Peyer's patch (tissue), 4 donors: ENCODE data around the gene PLCH1. TPM values are rescaled to one million over a fixed set of nuclear protein-coding genes. Genes with fewer than 3 reads are reported as not detected.

ENCODE experiments used
- DNase-seq, 3 donors: peaks; one replicate each; pipeline ENCODE4 v3.0.0-alpha.2; 2017 to 2019
- H3K27ac ChIP-seq, 4 donors: fragments of 200-600 bp; sonication (generic); one replicate each; pipeline ENCODE4 v1.5.1; 2016 to 2019
- H3K27me3 ChIP-seq, 2 donors: fragments of 200-600 bp; sonication (generic); one replicate each; pipeline ENCODE4 v1.5.1; 2019
- H3K36me3 ChIP-seq, 3 donors: fragments of 200-600 bp; sonication (generic); one replicate each; pipeline ENCODE4 v1.5.1; 2016 to 2019
- H3K4me1 ChIP-seq, 4 donors: fragments of 200-600 bp; sonication (generic); one replicate each; pipeline ENCODE4 v1.5.1; 2016 to 2019
- H3K4me3 ChIP-seq, 4 donors: fragments of 200-600 bp; sonication (generic); 1 replicate in 3 of 4; 2 replicates in 1 of 4; pipeline ENCODE4 v1.5.1; 2016 to 2019; ENCODE audit warnings: mild to moderate bottlenecking in 1 of 4
- H3K9me3 ChIP-seq, 4 donors: fragments of 200-600 bp; sonication (generic); one replicate each; pipeline ENCODE4 v1.5.1; 2016 to 2019; ENCODE audit warnings: mild to moderate bottlenecking in 1 of 4
- CTCF ChIP-seq, 6 experiments: fragments of 450-650 bp in 4 of 6; fragments of 200-600 bp in 2 of 6; sonication (generic) in 1 of 6; IDR thresholded peaks; one replicate each; pipeline ENCODE4 v1.5.1; 2017 to 2019; ENCODE audit warnings: antibody characterized with exemption in 6 of 6, mild to moderate bottlenecking in 3 of 6, moderate library complexity in 1 of 6
- POLR2A ChIP-seq, 2 donors: fragments of 450-650 bp; IDR thresholded peaks; one replicate each; pipeline ENCODE4 v1.5.1; 2017; ENCODE audit warnings: antibody characterized with exemption in 2 of 2, mild to moderate bottlenecking in 2 of 2, moderate library complexity in 2 of 2
- total RNA-seq, 4 donors: library from RNA; depleted of rRNA; stranded (reverse); fragments of >200 nt; gene quantifications; one replicate each; pipeline ENCODE4 v1.1.0, GENCODE V29; 2016

Gene PLCH1
- total RNA-seq, 4 donors from 2014 or later = 8.3 to 19.1 (median 12.7) TPM

- no peak overlapping the region for H3K27ac ChIP-seq
- no peak for DNase-seq
- H3K36me3 ChIP-seq = no peaks in the 10 kb centered on the region
- TF ChIP-seq POLR2A (IDR thresholded peaks at IDR 0.05) (no peak), CTCF (IDR thresholded peaks at IDR 0.05) (no peak)
- no peaks in the 10 kb centered on the region for H3K4me1 ChIP-seq
- H3K27me3 ChIP-seq = no peaks in the 10 kb centered on the region
- no peak overlapping the region for H3K4me3 ChIP-seq
- no peaks in the 10 kb centered on the region for H3K9me3 ChIP-seq
Measured at GRCh38 chr3:155611456-155611855, 133.4 kb downstream of the PLCH1 start.

DNA sequence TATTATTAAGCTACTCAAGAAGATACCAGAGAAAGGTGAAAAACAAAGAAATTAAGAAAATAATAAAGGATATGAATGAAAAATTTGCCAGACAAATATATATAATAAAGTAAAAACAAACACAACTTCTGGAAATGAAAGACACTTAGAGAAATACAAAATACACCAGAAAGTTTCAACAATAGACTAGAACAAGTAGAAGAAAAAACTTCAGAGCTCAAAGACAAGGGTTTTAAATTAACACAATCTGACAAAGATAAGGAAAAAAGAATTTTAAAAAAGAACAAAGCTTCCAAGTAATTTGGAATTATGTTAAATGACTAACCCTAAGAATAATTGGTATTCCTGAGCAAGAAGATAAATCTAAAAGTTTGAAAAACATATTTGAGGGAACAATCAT, 135.3 kb downstream of the PLCH1 start:
- no peak for TF ChIP-seq POLR2A (IDR thresholded peaks at IDR 0.05)
- no peak for TF ChIP-seq CTCF (IDR thresholded peaks at IDR 0.05)
- H3K27me3 ChIP-seq = no peaks in the 10 kb centered on the region
- no peaks in the 10 kb centered on the region for H3K4me1 ChIP-seq
- H3K4me3 ChIP-seq = no peak overlapping the region
- H3K27ac ChIP-seq = no peak overlapping the region
- no peaks in the 10 kb centered on the region for H3K36me3 ChIP-seq
- DNase-seq = no peak
- no peaks in the 10 kb centered on the region for H3K9me3 ChIP-seq

GRCh38 chr3:155608228-155608920, 136.5 kb downstream of the PLCH1 start:
- Histone ChIP-seq H3K27me3 (no peaks in the 10 kb centered on the region), H3K4me3 (no peak overlapping the region), H3K4me1 (no peaks in the 10 kb centered on the region), H3K27ac (no peak overlapping the region), H3K9me3 (no peaks in the 10 kb centered on the region), H3K36me3 (no peaks in the 10 kb centered on the region)
- no peak for TF ChIP-seq POLR2A (IDR thresholded peaks at IDR 0.05)
- no peak for TF ChIP-seq CTCF (IDR thresholded peaks at IDR 0.05)
- no peak for DNase-seq

GRCh38 chr3:155607761-155608160, 137.1 kb downstream of the PLCH1 start:
- Histone ChIP-seq H3K27me3 (no peaks in the 10 kb centered on the region), H3K36me3 (no peaks in the 10 kb centered on the region), H3K9me3 (no peaks in the 10 kb centered on the region), H3K4me3 (no peak overlapping the region), H3K27ac (no peak overlapping the region), H3K4me1 (no peaks in the 10 kb centered on the region)
- DNase-seq = no peak
- TF ChIP-seq CTCF (IDR thresholded peaks at IDR 0.05) (no peak), POLR2A (IDR thresholded peaks at IDR 0.05) (no peak)

GRCh38 chr3:155605571-155605970, 139.3 kb downstream of the PLCH1 start:
- no peak overlapping the region for H3K27ac ChIP-seq
- H3K4me3 ChIP-seq = no peak overlapping the region
- no peak for DNase-seq
- H3K9me3 ChIP-seq = no peaks in the 10 kb centered on the region
- no peaks in the 10 kb centered on the region for H3K27me3 ChIP-seq
- TF ChIP-seq CTCF (IDR thresholded peaks at IDR 0.05) (no peak), POLR2A (IDR thresholded peaks at IDR 0.05) (no peak)
- no peaks in the 10 kb centered on the region for H3K36me3 ChIP-seq
- no peaks in the 10 kb centered on the region for H3K4me1 ChIP-seq

DNA sequence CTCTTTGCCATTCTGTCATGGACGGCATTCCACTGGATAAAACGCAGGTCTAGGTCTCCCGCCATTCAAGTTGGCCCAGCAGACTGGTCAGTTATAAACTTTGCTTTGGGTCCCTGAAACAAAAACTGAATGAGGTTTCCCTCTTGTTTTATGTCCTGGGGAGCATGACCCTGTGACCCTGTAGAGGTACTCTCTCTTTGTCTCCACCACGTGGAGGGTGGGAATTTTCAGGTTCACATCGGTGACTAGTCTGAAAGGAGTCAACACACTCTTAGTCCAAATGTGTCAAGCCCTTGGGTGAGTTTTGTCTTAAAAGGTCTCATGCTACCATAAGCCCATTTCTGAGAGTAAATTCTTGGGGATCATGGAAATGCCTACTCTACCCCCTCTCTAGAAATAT, 139.9 kb downstream of the PLCH1 start:
- no peaks in the 10 kb centered on the region for H3K9me3 ChIP-seq
- no peaks in the 10 kb centered on the region for H3K36me3 ChIP-seq
- no peak overlapping the region for H3K4me3 ChIP-seq
- no peak overlapping the region for H3K27ac ChIP-seq
- no peak for DNase-seq
- no peaks in the 10 kb centered on the region for H3K27me3 ChIP-seq
- TF ChIP-seq POLR2A (IDR thresholded peaks at IDR 0.05) (no peak), CTCF (IDR thresholded peaks at IDR 0.05) (no peak)
- no peaks in the 10 kb centered on the region for H3K4me1 ChIP-seq
